GM18861 (cell line): Measurements from ENCODE around the gene TMEM213.
A peak's percentile ranks its signal among the peaks of the same experiment; 100 is the strongest.

ENCODE experiments used
- ATAC-seq: cut with Tn5 transposase; IDR thresholded peaks from one replicate; pipeline ENCODE4 v1.9.1; 2021; ENCODE audit not compliant: unreplicated experiment

The TMEM213 gene

DNA sequence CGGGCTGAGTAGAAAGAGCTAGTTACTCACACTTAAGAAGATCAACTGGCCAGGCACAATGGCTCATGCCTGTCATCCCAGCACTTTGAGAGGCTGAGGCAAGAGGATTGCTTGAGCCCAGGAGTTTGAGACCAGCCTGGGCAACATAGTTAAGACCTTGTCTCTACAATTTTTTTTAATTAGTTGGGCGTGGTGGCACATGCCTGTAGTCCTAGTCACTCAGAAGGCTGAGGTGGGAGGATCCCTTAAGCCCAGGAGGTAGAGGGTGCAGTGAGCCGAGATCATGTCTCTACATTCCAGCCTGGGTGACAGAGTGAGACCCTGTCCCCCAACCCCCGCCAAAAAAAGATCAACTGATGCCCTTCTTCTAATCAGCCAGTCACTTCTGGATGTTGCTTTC is 74.8 kb downstream of the TMEM213 start:
- ATAC-seq, result no peak

DNA sequence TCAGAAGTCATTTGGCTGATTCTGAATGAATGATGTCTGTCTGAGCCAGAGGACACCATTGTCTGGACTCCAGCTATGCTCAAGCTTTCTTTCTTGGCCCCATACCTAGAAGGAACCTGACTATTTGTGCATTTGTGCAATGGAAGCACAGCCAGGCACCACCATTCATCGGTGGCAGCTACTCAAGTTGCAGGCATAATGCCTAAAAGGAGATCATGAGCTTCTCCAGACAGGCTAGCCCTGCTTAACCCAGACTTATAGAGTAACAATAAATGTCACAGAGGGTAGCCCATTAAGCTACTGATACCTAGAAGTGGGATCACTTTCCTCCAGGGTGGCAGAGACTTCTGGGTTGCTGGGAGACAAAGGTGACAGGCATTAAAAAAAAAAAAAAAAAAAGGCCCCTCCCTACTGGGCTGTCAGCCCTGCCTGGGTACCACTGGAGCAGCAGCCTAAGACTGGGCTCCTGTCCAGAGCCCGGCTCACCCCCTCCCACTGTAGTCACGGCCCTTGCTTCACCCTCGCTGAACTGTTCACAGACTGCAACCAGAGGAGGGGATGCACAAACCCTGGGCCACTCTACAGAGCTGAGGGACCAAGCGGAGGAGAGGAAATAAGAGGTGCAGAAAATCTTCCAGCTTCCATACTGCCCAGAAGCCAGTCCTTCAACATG is 75.6 kb downstream of the TMEM213 start:
- ATAC-seq, result no peak

DNA sequence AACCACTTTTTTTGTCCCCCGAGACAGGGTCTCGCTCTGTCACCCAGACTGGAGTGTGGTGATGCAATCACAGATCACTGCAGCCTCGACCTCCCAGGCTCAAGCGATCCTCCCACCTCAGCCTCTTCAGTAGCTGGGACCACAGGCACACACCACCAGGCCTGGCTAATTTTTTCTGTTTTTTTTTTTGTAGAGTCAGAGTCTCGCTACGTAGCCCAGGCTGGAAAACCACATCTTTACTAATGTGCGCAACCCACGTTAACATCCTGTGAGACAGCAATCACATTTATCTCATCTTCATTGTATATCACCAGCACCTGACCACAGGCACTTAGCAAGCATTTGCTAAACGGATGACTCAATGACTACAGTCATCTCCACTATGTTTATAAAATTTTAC is 78.0 kb downstream of the TMEM213 start:
- ATAC-seq, result no peak

DNA sequence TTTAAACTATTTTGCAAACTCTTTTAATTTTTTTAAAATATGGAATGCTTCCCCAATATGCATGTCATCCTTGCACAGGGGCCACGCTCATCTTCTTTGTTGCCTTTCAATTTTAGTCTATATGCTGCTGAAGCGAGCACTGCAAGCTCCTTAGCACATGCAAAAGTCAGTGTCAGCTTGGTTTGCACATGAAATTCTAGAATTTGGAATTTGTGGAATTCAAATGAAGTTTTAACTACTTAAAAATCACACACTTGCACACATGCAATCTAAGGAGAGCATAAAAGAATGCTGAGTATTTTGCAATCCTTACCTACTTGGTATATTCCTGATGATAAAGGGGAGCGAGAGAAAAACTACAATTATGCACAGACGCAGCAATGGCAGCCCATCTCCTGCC is 78.5 kb downstream of the TMEM213 start:
- ATAC-seq, result no peak

DNA sequence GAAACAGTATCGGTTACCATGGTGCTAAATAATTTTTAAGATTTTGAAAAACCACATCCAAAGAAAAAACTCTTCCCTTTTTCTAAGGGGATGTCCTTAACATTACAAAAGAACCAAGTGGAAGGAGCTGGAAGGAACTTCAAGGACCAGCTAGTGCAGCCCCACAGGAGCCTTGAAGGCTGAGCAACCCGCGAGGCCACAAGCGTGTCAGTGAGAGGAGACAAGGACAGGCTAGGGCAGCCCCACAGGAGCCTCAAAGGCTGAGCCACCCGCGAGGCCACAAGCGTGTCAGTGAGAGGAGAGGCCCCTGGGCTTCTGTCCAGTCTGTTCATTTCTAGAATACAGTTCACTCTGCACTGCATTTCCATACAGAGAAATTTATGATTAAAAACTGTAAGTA is 80.3 kb downstream of the TMEM213 start:
- no peak for ATAC-seq

DNA sequence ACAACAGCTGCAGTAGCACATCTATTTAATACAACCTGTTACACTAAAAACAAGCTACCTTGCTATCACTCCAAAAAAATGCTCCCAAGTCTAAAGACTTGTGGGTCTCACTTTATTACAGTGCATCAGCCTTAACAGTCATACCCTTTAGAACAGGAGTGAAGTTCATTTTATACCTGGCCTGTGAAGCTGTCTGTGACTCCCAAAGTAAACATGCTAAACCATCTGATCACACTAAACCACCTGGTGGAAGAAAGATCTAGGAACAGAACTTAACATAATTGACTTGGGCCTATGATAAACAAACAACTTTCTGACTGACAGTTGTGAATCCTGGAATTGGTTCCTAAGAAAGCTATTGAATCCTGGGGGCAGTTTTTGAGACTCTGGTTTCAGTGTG is 81.1 kb downstream of the TMEM213 start:
- no peak for ATAC-seq

DNA sequence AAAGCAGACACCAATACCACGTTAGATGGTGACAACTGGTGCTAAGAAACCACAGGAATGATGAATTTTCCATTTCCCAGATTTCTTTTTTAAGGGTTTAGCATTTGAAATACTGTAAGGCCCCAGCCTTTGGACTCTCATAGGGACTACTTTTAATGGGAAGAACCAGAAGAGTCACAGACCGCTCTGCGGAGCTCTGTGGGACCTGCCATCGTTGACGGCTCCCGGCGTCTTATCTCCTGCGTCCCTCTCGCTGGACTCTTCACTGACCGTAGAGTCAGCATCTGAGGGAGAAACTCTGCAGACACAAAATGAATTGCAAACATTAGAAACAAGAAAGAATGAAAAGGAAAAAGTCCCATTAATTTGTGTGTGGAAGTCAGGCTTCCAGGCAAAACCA is 81.6 kb downstream of the TMEM213 start:
- ATAC-seq, result no peak

DNA sequence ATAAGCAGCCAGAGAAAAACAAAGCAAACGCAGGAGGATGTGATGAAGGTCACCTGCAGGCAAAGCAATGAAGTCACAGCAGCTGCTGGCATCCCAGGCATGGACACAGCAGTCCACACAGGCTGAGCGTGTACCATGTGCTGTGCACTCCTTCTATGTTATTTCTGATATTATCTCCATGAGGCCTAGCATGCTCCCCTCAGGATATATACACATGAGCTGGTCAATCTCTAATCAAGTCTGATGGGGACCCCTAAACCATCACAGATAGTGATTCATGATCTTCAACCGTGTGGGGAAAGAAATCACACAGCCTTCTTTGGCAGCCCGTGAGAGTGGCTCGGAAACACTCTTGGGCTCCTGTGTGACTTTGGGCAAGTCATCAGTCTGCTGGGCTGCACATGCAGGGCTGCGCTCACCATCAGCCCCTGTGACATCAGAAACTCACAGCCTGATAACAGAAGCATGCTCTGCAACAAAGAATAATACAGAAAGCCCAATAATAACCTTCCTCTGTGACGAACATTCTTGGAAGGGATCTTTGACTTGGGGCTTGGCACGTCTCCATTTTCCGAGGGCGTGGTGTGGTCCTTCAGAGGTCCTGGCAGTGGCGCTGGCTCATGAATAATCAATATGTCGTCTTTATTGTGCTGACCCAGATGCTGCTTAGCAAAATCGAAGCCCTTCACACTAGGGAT is 83.2 kb downstream of the TMEM213 start:
- no peak for ATAC-seq

DNA sequence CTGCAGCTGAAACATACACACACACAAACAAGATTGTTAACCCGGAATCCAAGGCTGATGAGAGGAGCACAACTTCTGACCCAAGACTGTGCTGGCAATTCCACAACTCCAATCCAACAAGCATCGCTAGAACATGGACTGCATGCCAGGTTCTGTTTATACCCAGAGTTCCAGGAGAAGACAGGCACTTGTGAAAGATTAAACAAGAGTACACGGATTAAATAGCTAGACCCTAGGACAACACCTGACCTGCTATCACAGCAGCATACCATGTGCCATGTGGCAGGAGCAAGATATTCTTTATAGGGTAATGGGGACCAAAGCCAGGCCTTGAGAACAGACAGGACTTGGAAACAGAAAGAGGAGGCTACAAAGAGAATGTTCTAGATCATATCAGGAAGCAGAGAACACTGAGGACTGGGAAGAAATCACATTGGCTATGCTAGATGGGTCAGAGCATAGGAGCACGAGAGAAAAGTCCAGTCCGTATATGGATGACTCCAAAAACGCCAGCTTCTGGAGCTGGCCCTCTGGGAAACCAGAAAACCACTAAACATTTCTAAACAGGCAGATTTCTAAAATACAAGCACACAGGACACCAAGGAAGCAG is 83.9 kb downstream of the TMEM213 start:
- ATAC-seq, result no peak

DNA sequence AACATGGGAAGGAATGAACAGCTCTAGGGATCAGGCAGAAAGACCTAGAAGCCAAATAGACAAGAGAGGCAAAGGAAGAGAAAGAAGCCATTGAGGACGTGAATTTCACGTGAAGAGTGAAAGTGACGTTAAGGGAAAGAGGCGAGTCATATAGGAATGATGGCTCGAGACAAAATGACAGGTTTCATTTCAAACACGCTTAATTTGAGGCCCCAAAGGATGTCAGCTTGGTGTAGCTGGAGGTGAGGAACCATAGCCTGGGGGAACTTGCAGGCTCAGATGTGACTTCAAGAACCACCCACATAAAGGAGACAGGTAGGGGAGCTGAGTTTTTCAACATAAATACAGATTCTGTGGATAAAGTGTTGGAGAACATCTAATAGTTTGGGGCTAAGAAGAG is 84.5 kb downstream of the TMEM213 start:
- no peak for ATAC-seq

DNA sequence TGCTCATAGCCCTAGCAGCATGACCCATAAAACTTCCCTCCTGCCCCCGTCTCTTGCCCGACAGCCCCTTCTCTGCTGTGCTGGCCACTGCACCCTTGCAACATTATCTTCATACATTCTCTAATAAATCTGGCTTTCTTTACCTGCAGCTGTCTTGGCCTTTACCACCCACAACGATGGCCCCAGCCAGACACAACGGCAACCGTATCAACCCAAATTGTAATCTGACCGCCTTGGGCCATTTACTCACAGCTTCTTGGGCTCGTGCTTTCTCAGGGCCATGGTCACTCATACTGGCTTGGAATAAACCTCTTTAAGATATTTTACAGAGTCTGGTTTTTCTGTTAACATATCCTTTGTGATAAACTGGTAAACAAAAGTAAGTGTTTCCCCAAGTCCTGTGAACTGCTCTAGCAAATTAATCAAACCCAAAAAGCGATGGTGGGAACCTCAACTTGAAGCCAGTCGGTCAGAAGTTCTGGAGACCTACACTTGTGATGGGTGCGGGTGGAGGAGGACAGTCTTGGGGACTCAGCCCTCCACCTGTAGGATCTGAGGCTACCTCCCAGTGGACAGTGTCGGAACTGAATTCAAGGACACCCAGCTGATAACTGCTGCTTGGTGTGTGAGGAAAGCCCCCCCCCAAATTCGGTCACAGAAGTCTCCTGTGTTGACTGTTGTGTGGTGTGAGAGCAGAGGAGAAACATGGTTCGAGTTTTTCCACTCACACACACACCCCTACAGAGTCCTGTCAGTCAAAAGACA is 87.8 kb downstream of the TMEM213 start:
- no peak for ATAC-seq

DNA sequence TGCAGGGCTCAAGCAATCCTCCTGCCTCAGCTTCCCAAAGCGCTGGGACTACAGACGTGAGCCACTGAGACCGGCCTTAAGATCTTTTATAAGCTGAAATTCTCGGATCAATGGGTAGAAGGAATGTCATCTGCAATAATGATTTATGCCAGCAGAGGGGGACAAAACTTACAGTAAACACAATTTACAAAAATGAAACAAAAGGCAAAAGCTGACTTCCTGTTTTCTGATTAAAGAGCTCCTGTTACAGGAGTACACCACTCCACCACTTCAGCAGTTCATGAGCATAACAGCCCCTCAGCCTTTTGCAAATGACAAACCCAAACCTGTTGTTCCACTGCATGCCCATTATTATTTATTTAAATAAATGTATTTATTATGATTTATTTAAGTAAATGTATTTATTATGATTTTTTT is 88.7 kb downstream of the TMEM213 start:
- peak; percentile 74 for ATAC-seq

DNA sequence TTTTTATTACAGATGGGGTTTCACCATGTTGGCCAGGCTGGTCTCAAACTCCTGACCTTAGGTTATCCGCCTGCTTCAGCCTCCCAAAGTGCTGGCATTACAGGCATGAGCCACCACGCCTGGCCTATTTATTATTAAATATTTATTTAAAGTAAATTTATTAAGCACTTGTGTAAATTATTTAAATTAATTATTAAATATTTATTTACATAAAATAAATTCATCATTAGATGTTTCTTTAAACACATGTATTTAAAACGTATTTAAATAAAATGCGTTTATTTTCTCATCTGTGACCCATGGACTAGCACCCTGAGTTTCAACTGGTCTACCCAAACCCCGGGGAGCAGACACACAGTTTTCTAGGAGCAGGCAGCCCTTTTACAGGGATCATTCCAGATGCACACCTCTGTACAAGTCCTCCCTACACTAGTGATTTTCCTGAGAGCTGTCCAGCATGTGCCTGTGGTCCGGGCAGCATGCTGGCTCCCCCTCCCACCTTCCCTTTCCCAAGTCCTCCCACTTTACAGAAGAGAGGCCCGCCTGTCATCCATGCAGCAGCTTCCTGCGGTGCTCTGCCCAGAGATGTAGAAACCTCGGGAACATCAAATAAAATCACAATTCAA is 89.4 kb downstream of the TMEM213 start:
- no peak for ATAC-seq
